ENCODE results near the gene DEF6.

The DEF6 gene

GRCh38 chr6:35351422-35351821, 53.8 kb downstream of the DEF6 start:
- DNase-seq = no peak

GRCh38 chr6:35352735-35353134, 55.1 kb downstream of the DEF6 start:
- no peak for DNase-seq

- no peak for DNase-seq
Measured at GRCh38 chr6:35354361-35355135, 56.9 kb downstream of the DEF6 start.

GRCh38 chr6:35356391-35356790, 58.8 kb downstream of the DEF6 start:
- DNase-seq = no peak

GRCh38 chr6:35357677-35358076, 60.1 kb downstream of the DEF6 start:
- DNase-seq = no peak

GRCh38 chr6:35358086-35358485, 60.5 kb downstream of the DEF6 start:
- no peak for DNase-seq

GRCh38 chr6:35359346-35359743, 61.7 kb downstream of the DEF6 start:
- no peak for DNase-seq

- no peak for DNase-seq
Measured at GRCh38 chr6:35359744-35360348, 62.2 kb downstream of the DEF6 start.

- no peak for DNase-seq
Measured at GRCh38 chr6:35360349-35361138, 62.9 kb downstream of the DEF6 start.

- DNase-seq = no peak
Measured at GRCh38 chr6:35362200-35362599, 64.6 kb downstream of the DEF6 start.

GRCh38 chr6:35363293-35363750, 65.7 kb downstream of the DEF6 start:
- DNase-seq = no peak

GRCh38 chr6:35365594-35366203, 68.1 kb downstream of the DEF6 start:
- no peak for DNase-seq

GRCh38 chr6:35366204-35366596, 68.6 kb downstream of the DEF6 start:
- no peak for DNase-seq

GRCh38 chr6:35367646-35368037, 70.0 kb downstream of the DEF6 start:
- DNase-seq = no peak

- no peak for DNase-seq
Measured at GRCh38 chr6:35368038-35368887, 70.6 kb downstream of the DEF6 start.

- peak; percentile 51 for DNase-seq
Measured at GRCh38 chr6:35370124-35370741, 72.6 kb downstream of the DEF6 start.

GRCh38 chr6:35370785-35371493, 73.3 kb downstream of the DEF6 start:
- DNase-seq = no peak
